Stomach (tissue), 9 donors: ENCODE results near the gene TNRC18. TPM values are rescaled to one million over a fixed set of nuclear protein-coding genes. Genes with fewer than 3 reads are reported as not detected.
A peak's percentile ranks its signal among the peaks of the same experiment; 100 is the strongest.

Experiments used
- DNase-seq, 2 donors: peaks; one replicate each; pipeline versions ENCODE4 v3.0.0 to v3.0.0-alpha.2; 2013 to 2019
- H3K27ac ChIP-seq, 5 donors: fragments of 200-600 bp in 4 of 5; sonication (generic) in 4 of 5; one replicate each; pipeline ENCODE4 v1.5.1; 2013 to 2019; ENCODE audit warnings: mild to moderate bottlenecking in 1 of 5, moderate library complexity in 1 of 5
- H3K27me3 ChIP-seq, 3 donors: fragments of 200-600 bp; sonication (generic); one replicate each; pipeline ENCODE4 v1.5.1; 2017 to 2019; ENCODE audit warnings: mixed run types in 1 of 3
- H3K36me3 ChIP-seq, 4 donors: fragments of 200-600 bp; sonication (generic); 1 replicate in 3 of 4; 2 replicates in 1 of 4; pipeline ENCODE4 v1.5.1; 2016 to 2019
- H3K4me1 ChIP-seq, 4 donors: fragments of 200-600 bp; sonication (generic); one replicate each; pipeline ENCODE4 v1.5.1; 2016 to 2019
- H3K4me3 ChIP-seq, 4 donors: fragments of 200-600 bp; sonication (generic) in 3 of 4; one replicate each; pipeline ENCODE4 v1.5.1; 2016 to 2019; ENCODE audit warnings: mild to moderate bottlenecking in 1 of 4
- H3K9me3 ChIP-seq, 4 donors: fragments of 200-600 bp; sonication (generic); one replicate each; pipeline ENCODE4 v1.5.1; 2016 to 2019
- CTCF ChIP-seq, 7 experiments: fragments of 450-650 bp in 4 of 7; fragments of 200-600 bp in 3 of 7; sonication (generic) in 3 of 7; IDR thresholded peaks; one replicate each; pipeline ENCODE4 v1.5.1; 2016 to 2019; ENCODE audit warnings: antibody characterized with exemption in 7 of 7, control low read depth in 2 of 7, mild to moderate bottlenecking in 1 of 7
- EP300 ChIP-seq: sonication (generic); formaldehyde crosslinking; IDR thresholded peaks from one replicate; pipeline ENCODE4 v1.6.1; 2017; ENCODE audit warnings: antibody characterized with exemption
- POLR2A ChIP-seq, 4 donors: fragments of 450-650 bp; IDR thresholded peaks; one replicate each; pipeline ENCODE4 v1.6.1; 2016; ENCODE audit warnings: antibody characterized with exemption in 4 of 4, control low read depth in 2 of 4, mild to moderate bottlenecking in 1 of 4, moderate library complexity in 1 of 4
- POLR2AphosphoS5 ChIP-seq, 3 donors: sonication (generic); formaldehyde crosslinking; IDR thresholded peaks; one replicate each; pipeline ENCODE4 v1.6.1; 2016; ENCODE audit warnings: antibody characterized with exemption in 3 of 3
- WGBS, 5 donors: extraction: QIAGEN DNeasy Blood & Tissue Kit in 3 of 5; methylation state at CpG; one replicate each; pipeline versions ENCODE4 v1.1.5 to v1.1.7; 2013 to 2018; 5-methylcytosine and 5-hydroxymethylcytosine counted together
- intact Hi-C: fragments of 100-400 bp; cut with DNase I; formaldehyde crosslinking; loops from one replicate; pipeline ENCODE4 v1.15.1; 2023; ENCODE audit warnings: low total_unique reads
- polyA plus RNA-seq, 3 donors: library from polyadenylated mRNA; stranded (reverse); fragments of 200-250 nt; gene quantifications; one replicate each; pipeline ENCODE4 v1.2.3, GENCODE V29; 2013
- total RNA-seq, 5 donors: library from RNA; depleted of rRNA; stranded (reverse); fragments of >200 nt; gene quantifications; one replicate each; pipeline versions ENCODE4 v1.1.0 to v1.2.3, GENCODE V29; 2014 to 2016
- donor health status: healthy with polysubstance abuse.
- donor health status: Bipolar disorder and iron deficiency.
- donor health status: healthy.

The TNRC18 gene
- total and polyA plus RNA-seq, 8 donors: 8.5 to 463 (median 81.8) TPM

- Histone ChIP-seq H3K27me3 (no peaks in the 10 kb centered on the region), H3K27ac (peak overlapping the region in 3 of 5 donors; percentile 25 to 66 (median 50)), H3K4me3 (no peak overlapping the region), H3K36me3 (peaks cover 8 to 27% (median 19%) of the 10 kb centered on the region in 4 donors), H3K9me3 (no peaks in the 10 kb centered on the region), H3K4me1 (peaks cover 17 to 69% (median 53%) of the 10 kb centered on the region in 4 donors)
- 60 to 69% (median 64%) methylated on average over 4 of the region's 4 CpGs for WGBS, 5 donors
- intact Hi-C loops: no loop called here
- TF ChIP-seq CTCF (IDR thresholded peaks at IDR 0.05) (no peak), EP300 (no peak), POLR2A (IDR thresholded peaks at IDR 0.05) (no peak), POLR2AphosphoS5 (IDR thresholded peaks at IDR 0.05) (no peak)
- DNase-seq: no peak
These were observed 14.9 kb downstream of the TNRC18 start for GRCh38 chr7:5408777-5409176.

GRCh38 chr7:5406957-5407945, 16.4 kb downstream of the TNRC18 start:
- H3K4me3 ChIP-seq: no peak overlapping the region
- no peak for TF ChIP-seq EP300
- no peak for TF ChIP-seq CTCF (IDR thresholded peaks at IDR 0.05)
- no peak for TF ChIP-seq POLR2A (IDR thresholded peaks at IDR 0.05)
- TF ChIP-seq POLR2AphosphoS5 (IDR thresholded peaks at IDR 0.05): no peak
- 67 to 77% (median 72%) methylated on average over 22 to 24 of the region's 24 CpGs for WGBS, 5 donors
- no peaks in the 10 kb centered on the region for H3K27me3 ChIP-seq
- intact Hi-C loops: no loop called here
- peaks cover 8 to 27% (median 21%) of the 10 kb centered on the region in 4 donors for H3K36me3 ChIP-seq
- H3K9me3 ChIP-seq: no peaks in the 10 kb centered on the region
- H3K4me1 ChIP-seq: peaks cover 10 to 67% (median 47%) of the 10 kb centered on the region in 4 donors
- peak in 1 of 2 donors; percentile 30 for DNase-seq
- H3K27ac ChIP-seq: peak overlapping the region in 3 of 5 donors; percentile 38 to 66 (median 50)

GRCh38 chr7:5404421-5404826, 19.2 kb downstream of the TNRC18 start:
- TF ChIP-seq EP300 (no peak), POLR2AphosphoS5 (IDR thresholded peaks at IDR 0.05) (no peak), POLR2A (IDR thresholded peaks at IDR 0.05) (no peak), CTCF (IDR thresholded peaks at IDR 0.05) (no peak)
- Histone ChIP-seq H3K9me3 (no peaks in the 10 kb centered on the region), H3K4me1 (peaks cover 10 to 79% (median 47%) of the 10 kb centered on the region in 4 donors), H3K36me3 (peaks cover 8 to 36% (median 26%) of the 10 kb centered on the region in 4 donors), H3K4me3 (no peak overlapping the region), H3K27me3 (no peaks in the 10 kb centered on the region), H3K27ac (peak overlapping the region in 2 of 5 donors; percentile 45 to 54)
- intact Hi-C loops: no loop called here
- DNase-seq: peak in 1 of 2 donors; percentile 34
- 46 to 79% (median 74%) methylated on average over 8 of the region's 8 CpGs for WGBS, 5 donors

- Histone ChIP-seq H3K27me3 (no peaks in the 10 kb centered on the region), H3K4me3 (no peak overlapping the region), H3K36me3 (peaks cover 8 to 36% (median 26%) of the 10 kb centered on the region in 4 donors), H3K27ac (peak overlapping the region in 1 of 5 donors; percentile 54), H3K4me1 (peaks cover 10 to 78% (median 43%) of the 10 kb centered on the region in 4 donors), H3K9me3 (no peaks in the 10 kb centered on the region)
- TF ChIP-seq POLR2AphosphoS5 (IDR thresholded peaks at IDR 0.05) (no peak), POLR2A (IDR thresholded peaks at IDR 0.05) (no peak), CTCF (IDR thresholded peaks at IDR 0.05) (no peak), EP300 (no peak)
- no peak for DNase-seq
- intact Hi-C loops: no loop called here
- 86 to 94% (median 94%) methylated on average over 6 of the region's 6 CpGs for WGBS, 5 donors
These were observed 20.2 kb downstream of the TNRC18 start for GRCh38 chr7:5403442-5403841.
